Parathyroid adenoma (tissue), 2 donors: ENCODE data around the gene DNAJB8.

Source experiments
- H2AFZ ChIP-seq: fragments of 300-600 bp; sonication (generic); one replicate; pipeline ENCODE4 v1.7.0; 2017; ENCODE audit warnings: antibody characterized with exemption, mild to moderate bottlenecking
- H3K27ac ChIP-seq: fragments of 300-600 bp; sonication (generic); one replicate; pipeline ENCODE4 v1.7.0; 2017
- H3K27me3 ChIP-seq: fragments of 300-600 bp; sonication (generic); one replicate; pipeline ENCODE4 v1.7.0; 2017; ENCODE audit warnings: low read length; ENCODE audit not compliant: control insufficient read depth, insufficient read depth
- H3K36me3 ChIP-seq: fragments of 300-600 bp; sonication (generic); one replicate; pipeline ENCODE4 v1.7.0; 2017; ENCODE audit warnings: low read length; ENCODE audit not compliant: control insufficient read depth, insufficient read depth
- H3K4me1 ChIP-seq: fragments of 300-600 bp; sonication (generic); one replicate; pipeline ENCODE4 v1.7.0; 2017; ENCODE audit warnings: control low read depth
- H3K4me2 ChIP-seq: fragments of 300-600 bp; sonication (generic); one replicate; pipeline ENCODE4 v1.7.0; 2017; ENCODE audit warnings: low read length
- H3K4me3 ChIP-seq: fragments of 300-600 bp; sonication (generic); one replicate; pipeline ENCODE4 v1.7.0; 2017; ENCODE audit warnings: low read depth, low read length
- H3K79me2 ChIP-seq: fragments of 300-600 bp; sonication (generic); one replicate; pipeline ENCODE4 v1.7.0; 2017; ENCODE audit warnings: control low read depth
- H3K9ac ChIP-seq: fragments of 300-600 bp; sonication (generic); one replicate; pipeline ENCODE4 v1.7.0; 2017; ENCODE audit warnings: mild to moderate bottlenecking
- H3K9me3 ChIP-seq: fragments of 300-600 bp; sonication (generic); one replicate; pipeline ENCODE4 v1.7.0; 2017; ENCODE audit warnings: low read length; ENCODE audit not compliant: control insufficient read depth
- CTCF ChIP-seq: fragments of 300-600 bp; sonication (generic); IDR thresholded peaks from one replicate; pipeline ENCODE4 v1.7.0; 2017; ENCODE audit warnings: antibody characterized with exemption, mild to moderate bottlenecking
- donor health status: primary hyperparathyroidism.

The DNAJB8 gene

GRCh38 chr3:128491941-128492670 lies 25.4 kb upstream of the DNAJB8 start:
- Histone ChIP-seq H3K9ac (no peak overlapping the region), H3K9me3 (no peaks in the 10 kb centered on the region), H3K36me3 (no peaks in the 10 kb centered on the region), H3K4me1 (peaks cover 8% of the 10 kb centered on the region), H3K27me3 (no peaks in the 10 kb centered on the region), H3K4me2 (peak overlapping the region; percentile 93), H3K27ac (no peak overlapping the region), H3K79me2 (no peaks in the 10 kb centered on the region), H2AFZ (no peak overlapping the region), H3K4me3 (peak overlapping the region; percentile 75)
- TF ChIP-seq CTCF: no peak

- H3K4me2 ChIP-seq: peak overlapping the region; percentile 93
- H3K9me3 ChIP-seq: no peaks in the 10 kb centered on the region
- no peak overlapping the region for H3K27ac ChIP-seq
- no peak for TF ChIP-seq CTCF
- H3K36me3 ChIP-seq: no peaks in the 10 kb centered on the region
- no peak overlapping the region for H3K9ac ChIP-seq
- H3K27me3 ChIP-seq: no peaks in the 10 kb centered on the region
- H3K79me2 ChIP-seq: no peaks in the 10 kb centered on the region
- H3K4me1 ChIP-seq: peaks cover 6% of the 10 kb centered on the region
- peak overlapping the region; percentile 75 for H3K4me3 ChIP-seq
- H2AFZ ChIP-seq: no peak overlapping the region
Measured at GRCh38 chr3:128491691-128491940, 24.9 kb upstream of the DNAJB8 start.

DNA sequence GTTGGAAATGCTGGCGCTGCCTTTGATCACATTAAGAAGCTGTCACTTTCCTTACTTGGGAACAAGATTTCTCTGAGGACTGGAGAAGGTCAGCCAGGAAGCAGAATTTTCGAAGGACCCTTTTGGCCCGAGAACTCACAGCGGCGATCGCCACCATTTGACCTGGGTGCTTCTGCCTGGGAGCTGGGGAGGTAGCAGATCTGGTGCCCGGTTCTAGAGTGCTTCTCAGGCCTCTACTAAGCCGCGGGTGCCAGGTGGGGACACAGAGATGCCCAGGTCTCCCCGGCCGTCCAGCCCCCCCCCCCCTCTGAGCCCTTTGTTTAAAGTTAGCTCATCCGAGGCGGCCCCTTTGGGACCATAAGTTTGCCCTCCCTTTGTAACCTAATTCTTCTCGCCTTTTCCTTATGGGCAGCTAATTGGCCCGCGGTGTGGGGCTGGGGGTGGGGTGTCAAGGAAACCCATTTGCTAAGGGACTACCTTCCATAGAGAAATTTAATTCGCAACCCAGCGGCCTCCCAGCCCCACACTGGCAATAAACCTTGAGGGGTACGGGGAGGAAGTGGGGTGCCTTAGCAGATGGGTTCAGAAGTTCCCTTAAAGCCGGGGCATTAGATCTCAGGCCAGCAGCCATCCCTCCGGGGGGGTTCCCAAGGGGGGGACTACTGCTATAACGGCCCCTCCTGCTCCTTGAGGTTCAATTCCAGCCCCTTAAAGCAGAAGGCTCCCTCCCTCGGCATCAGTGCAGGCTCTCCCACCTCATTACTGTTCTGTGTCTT lies 24.4 kb upstream of the DNAJB8 start:
- peaks cover 4% of the 10 kb centered on the region for H3K4me1 ChIP-seq
- no peaks in the 10 kb centered on the region for H3K9me3 ChIP-seq
- H2AFZ ChIP-seq: no peak overlapping the region
- no peaks in the 10 kb centered on the region for H3K79me2 ChIP-seq
- no peak for TF ChIP-seq CTCF
- H3K36me3 ChIP-seq: no peaks in the 10 kb centered on the region
- H3K9ac ChIP-seq: no peak overlapping the region
- H3K4me3 ChIP-seq: peak overlapping the region; percentile 75
- no peaks in the 10 kb centered on the region for H3K27me3 ChIP-seq
- no peak overlapping the region for H3K27ac ChIP-seq
- H3K4me2 ChIP-seq: peak overlapping the region; percentile 93

DNA sequence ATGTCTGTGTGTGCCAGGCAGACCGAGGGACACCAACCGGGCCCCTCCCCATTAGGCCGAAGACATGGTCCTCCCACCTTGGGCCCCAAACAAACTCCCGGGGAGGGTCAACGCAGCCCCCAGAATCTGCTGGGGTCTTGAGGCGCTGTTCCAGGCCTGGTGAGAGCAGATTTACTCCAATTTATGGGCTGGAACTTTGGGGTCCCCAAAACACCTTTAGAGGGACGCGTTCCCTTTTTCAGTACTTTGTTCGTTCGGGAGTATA lies 23.9 kb upstream of the DNAJB8 start:
- no peak overlapping the region for H3K9ac ChIP-seq
- no peak overlapping the region for H2AFZ ChIP-seq
- H3K9me3 ChIP-seq: no peaks in the 10 kb centered on the region
- H3K36me3 ChIP-seq: no peaks in the 10 kb centered on the region
- H3K4me1 ChIP-seq: peaks cover 4% of the 10 kb centered on the region
- peak overlapping the region; percentile 75 for H3K4me3 ChIP-seq
- H3K4me2 ChIP-seq: peak overlapping the region; percentile 93
- no peak for TF ChIP-seq CTCF
- no peak overlapping the region for H3K27ac ChIP-seq
- no peaks in the 10 kb centered on the region for H3K79me2 ChIP-seq
- no peaks in the 10 kb centered on the region for H3K27me3 ChIP-seq
